ENCODE data around the gene LRRC37B.

GRCh38 chr17:32102172-32102571 lies 95.0 kb downstream of the LRRC37B start:
- TF ChIP-seq CTCF (IDR thresholded peaks at IDR 0.05) (no peak), POLR2A (IDR thresholded peaks at IDR 0.05) (no peak), EP300 (IDR thresholded peaks at IDR 0.05) (no peak)

All from upper lobe of left lung (tissue), 4 donors.